B cell (primary cell): ENCODE results near the gene GYG2. TPM values are rescaled to one million over a fixed set of nuclear protein-coding genes. Genes with fewer than 3 reads are reported as not detected.

Source experiments
- ATAC-seq: fragments of 200-7000 bp; cut with Tn5 transposase; one replicate; pipeline ENCODE4 v1.10.0; 2021; ENCODE audit warnings: low read depth, mild to moderate bottlenecking, moderate number of reproducible peaks, moderate library complexity
- CTCF ChIA-PET: fragments of 350-600 bp; sonication (Branson Sonifier 250); formaldehyde crosslinking; loops from one replicate; lab custom pipeline; 2021; ENCODE audit warnings: antibody characterized with exemption, inconsistent platforms; lab: Charles Lee
- POLR2A ChIA-PET: fragments of 350-600 bp; sonication (Branson Sonifier 250); formaldehyde crosslinking; loops from one replicate; lab custom pipeline; 2021; ENCODE audit warnings: antibody characterized with exemption; lab: Charles Lee
- DNase-seq: peaks from one replicate; pipeline ENCODE4 v3.0.0; 2013
- H2AFZ ChIP-seq: 2 replicates; pipeline ENCODE4 v1.6.1; 2012; ENCODE audit warnings: mild to moderate bottlenecking, low read depth, low read length; ENCODE audit not compliant: insufficient read depth, poor library complexity, severe bottlenecking
- H3K27ac ChIP-seq, 2 donors: 1 replicate in 1 of 2; 2 replicates in 1 of 2; pipeline ENCODE4 v1.5.1; 2012 to 2013; ENCODE audit warnings: low read length in 2 of 2, mild to moderate bottlenecking in 2 of 2, moderate library complexity in 1 of 2
- H3K27me3 ChIP-seq, 4 experiments: fragments of 200-600 bp in 1 of 4; sonication (generic) in 1 of 4; replicated peaks in 1 of 4; 1 replicate in 2 of 4; 2 replicates in 2 of 4; pipeline versions ENCODE4 v1.6.1 to v1.7.0; 2013 to 2016; ENCODE audit warnings: low read length in 3 of 4, mild to moderate bottlenecking in 2 of 4, mixed read lengths in 1 of 4, moderate library complexity in 1 of 4; ENCODE audit not compliant: insufficient read depth in 4 of 4, control insufficient read depth in 3 of 4; ENCODE audit errors: control extremely low read depth in 1 of 4
- H3K36me3 ChIP-seq, 2 experiments: replicated peaks in 1 of 2; 1 replicate in 1 of 2; 2 replicates in 1 of 2; pipeline versions ENCODE4 v1.6.1 to v1.7.1; 2013; ENCODE audit warnings: low read length in 1 of 2; ENCODE audit not compliant: insufficient read depth in 2 of 2, control insufficient read depth in 1 of 2; ENCODE audit errors: control extremely low read depth in 1 of 2, extremely low read depth in 1 of 2
- H3K4me1 ChIP-seq, 2 donors: fragments of 200-600 bp in 1 of 2; sonication (generic) in 1 of 2; 1 replicate in 1 of 2; 2 replicates in 1 of 2; pipeline versions ENCODE4 v1.5.1 to v1.6.1; 2013 to 2017; ENCODE audit warnings: low read length in 2 of 2; ENCODE audit not compliant: control insufficient read depth in 2 of 2, insufficient read depth in 2 of 2
- H3K4me2 ChIP-seq: replicated peaks from 2 replicates; pipeline ENCODE3; 2012; ENCODE audit warnings: mild to moderate bottlenecking, low read depth, low read length; ENCODE audit not compliant: poor library complexity, severe bottlenecking
- H3K4me3 ChIP-seq, 5 experiments: fragments of 200-600 bp in 1 of 5; sonication (generic) in 1 of 5; 1 replicate in 3 of 5; 2 replicates in 2 of 5; pipeline versions ENCODE4 v1.5.1 to v1.7.0; 2011 to 2016; ENCODE audit warnings: low read length in 4 of 5, mild to moderate bottlenecking in 4 of 5, low read depth in 2 of 5, control low read depth in 1 of 5, moderate library complexity in 1 of 5; ENCODE audit not compliant: insufficient read depth in 1 of 5; ENCODE audit errors: control extremely low read depth in 1 of 5, extremely low read depth in 1 of 5
- H3K79me2 ChIP-seq: fragments of 200-600 bp; sonication (generic); one replicate; pipeline ENCODE4 v1.6.0; 2016; ENCODE audit warnings: low read length; ENCODE audit not compliant: control insufficient read depth, insufficient read depth
- H3K9ac ChIP-seq: fragments of 200-600 bp; sonication (generic); 2 replicates; pipeline ENCODE4 v1.6.1; 2017; ENCODE audit warnings: mild to moderate bottlenecking, low read length, moderate library complexity
- H3K9me3 ChIP-seq, 3 donors: one replicate each; pipeline versions ENCODE4 v1.6.1 to v1.7.1; 2013; ENCODE audit warnings: low read length in 2 of 3; ENCODE audit not compliant: control insufficient read depth in 2 of 3, insufficient read depth in 1 of 3; ENCODE audit errors: control extremely low read depth in 1 of 3
- H4K20me1 ChIP-seq: 2 replicates; pipeline ENCODE4 v1.6.0; 2012; ENCODE audit warnings: mild to moderate bottlenecking, low read length; ENCODE audit not compliant: insufficient read depth, control insufficient read depth, poor library complexity, severe bottlenecking
- H3K27ac Mint-ChIP-seq: one replicate; pipeline ENCODE4 v1.8.0; 2021; ENCODE audit warnings: mixed read lengths
- H3K27me3 Mint-ChIP-seq: one replicate; pipeline ENCODE4 v1.8.0; 2021; ENCODE audit warnings: mixed read lengths
- H3K4me1 Mint-ChIP-seq: one replicate; pipeline ENCODE4 v1.8.0; 2021; ENCODE audit warnings: mixed read lengths
- H3K4me3 Mint-ChIP-seq: one replicate; pipeline ENCODE4 v1.8.0; 2021; ENCODE audit warnings: mixed read lengths
- H3K9me3 Mint-ChIP-seq: one replicate; pipeline ENCODE4 v1.8.0; 2022; ENCODE audit warnings: mixed read lengths; ENCODE audit not compliant: insufficient read depth
- CTCF ChIP-seq: fragments of 200-600 bp; IDR thresholded peaks from one replicate; pipeline ENCODE4 v1.8.0; 2022; ENCODE audit warnings: antibody characterized with exemption, mild to moderate bottlenecking
- EZH2 ChIP-seq: IDR thresholded peaks from 2 replicates; pipeline ENCODE4 v1.6.1; 2012; ENCODE audit warnings: borderline replicate concordance, low read depth, mild to moderate bottlenecking, moderate library complexity, low read length; ENCODE audit not compliant: insufficient read depth, poor library complexity, severe bottlenecking
- WGBS: methylation state at CpG from one replicate; pipeline ENCODE4 v1.1.5; 2013; ENCODE audit warnings: missing lambda C conversion rate; ENCODE audit not compliant: insufficient coverage; 5-methylcytosine and 5-hydroxymethylcytosine counted together
- intact Hi-C: fragments of 100-400 bp; cut with micrococcal nuclease; formaldehyde crosslinking; loops from one replicate; pipeline ENCODE4 v1.10.0; 2022
- polyA plus RNA-seq: library from polyadenylated mRNA; depleted of rRNA; stranded (reverse); fragments of >200 nt; gene quantifications from 2 replicates; pipeline ENCODE4 v1.2.3, GENCODE V29; 2012
- total RNA-seq, 2 donors: library from RNA; stranded (reverse); fragments of 120-200 nt in 1 of 2; gene quantifications; 1 replicate in 1 of 2; 2 replicates in 1 of 2; pipeline versions ENCODE4 v1.2.3 to v1.2.4, GENCODE V29; 2013 to 2022

Gene GYG2
- total and polyA plus RNA-seq, 2 donors (not counting 1 experiment from before 2014, with no cell fraction given), result not detected

GRCh38 chrX:2863646-2864045 lies 34.9 kb downstream of the GYG2 start:
- Histone ChIP-seq H3K27ac (no peak overlapping the region), H3K4me1 (no peaks in the 10 kb centered on the region), H3K9me3 (no peaks in the 10 kb centered on the region), H3K4me2 (no peak overlapping the region), H4K20me1 (no peaks in the 10 kb centered on the region), H3K4me3 (no peak overlapping the region), H2AFZ (no peak overlapping the region), H3K9ac (no peak overlapping the region), H3K79me2 (no peaks in the 10 kb centered on the region), H3K27me3 (no peaks in the 10 kb centered on the region), H3K36me3 (no peaks in the 10 kb centered on the region)
- intact Hi-C loops, result no loop called here
- DNase-seq, result no peak
- ChIA-PET POLR2A (no interaction called here), CTCF (no interaction called here)
- H3K9me3 Mint-ChIP-seq, result no peaks in the 10 kb centered on the region
- no peak overlapping the region for H3K27ac Mint-ChIP-seq
- H3K4me1 Mint-ChIP-seq, result no peaks in the 10 kb centered on the region
- ATAC-seq, result no peak
- no peak for TF ChIP-seq CTCF
- TF ChIP-seq EZH2, result no peak
- 86% methylated on average over 4 of the region's 6 CpGs for WGBS
- H3K4me3 Mint-ChIP-seq, result no peak overlapping the region
- peaks cover 3% of the 10 kb centered on the region for H3K27me3 Mint-ChIP-seq

- Histone ChIP-seq H3K4me1 (no peaks in the 10 kb centered on the region), H2AFZ (no peak overlapping the region), H3K36me3 (no peaks in the 10 kb centered on the region), H3K4me2 (no peak overlapping the region), H4K20me1 (no peaks in the 10 kb centered on the region), H3K27ac (no peak overlapping the region), H3K27me3 (no peaks in the 10 kb centered on the region), H3K9ac (no peak overlapping the region), H3K79me2 (no peaks in the 10 kb centered on the region), H3K4me3 (no peak overlapping the region), H3K9me3 (peaks cover 0 to 4% (median 0%) of the 10 kb centered on the region in 3 donors)
- DNase-seq (no peak), ATAC-seq (no peak)
- Mint-ChIP-seq H3K9me3 (no peaks in the 10 kb centered on the region), H3K4me3 (no peak overlapping the region), H3K27ac (no peak overlapping the region), H3K27me3 (peaks cover 3% of the 10 kb centered on the region), H3K4me1 (no peaks in the 10 kb centered on the region)
- WGBS, result 96% methylated on average over 3 of the region's 7 CpGs
- ChIA-PET POLR2A (no interaction called here), CTCF (no interaction called here)
- no peak for TF ChIP-seq EZH2
- no peak for TF ChIP-seq CTCF
- intact Hi-C loops, result no loop called here
Measured at GRCh38 chrX:2867206-2867605, 38.5 kb downstream of the GYG2 start.
